Peyer's patch (tissue), 4 donors: ENCODE results near the gene SGMS2. TPM values are rescaled to one million over a fixed set of nuclear protein-coding genes. Genes with fewer than 3 reads are reported as not detected.

ENCODE experiments used
- DNase-seq, 3 donors: peaks; one replicate each; pipeline ENCODE4 v3.0.0-alpha.2; 2017 to 2019
- H3K27ac ChIP-seq, 4 donors: fragments of 200-600 bp; sonication (generic); one replicate each; pipeline ENCODE4 v1.5.1; 2016 to 2019
- H3K27me3 ChIP-seq, 2 donors: fragments of 200-600 bp; sonication (generic); one replicate each; pipeline ENCODE4 v1.5.1; 2019
- H3K36me3 ChIP-seq, 3 donors: fragments of 200-600 bp; sonication (generic); one replicate each; pipeline ENCODE4 v1.5.1; 2016 to 2019
- H3K4me1 ChIP-seq, 4 donors: fragments of 200-600 bp; sonication (generic); one replicate each; pipeline ENCODE4 v1.5.1; 2016 to 2019
- H3K4me3 ChIP-seq, 4 donors: fragments of 200-600 bp; sonication (generic); 1 replicate in 3 of 4; 2 replicates in 1 of 4; pipeline ENCODE4 v1.5.1; 2016 to 2019; ENCODE audit warnings: mild to moderate bottlenecking in 1 of 4
- H3K9me3 ChIP-seq, 4 donors: fragments of 200-600 bp; sonication (generic); one replicate each; pipeline ENCODE4 v1.5.1; 2016 to 2019; ENCODE audit warnings: mild to moderate bottlenecking in 1 of 4
- POLR2A ChIP-seq, 2 donors: fragments of 450-650 bp; IDR thresholded peaks; one replicate each; pipeline ENCODE4 v1.5.1; 2017; ENCODE audit warnings: antibody characterized with exemption in 2 of 2, mild to moderate bottlenecking in 2 of 2, moderate library complexity in 2 of 2
- total RNA-seq, 4 donors: library from RNA; depleted of rRNA; stranded (reverse); fragments of >200 nt; gene quantifications; one replicate each; pipeline ENCODE4 v1.1.0, GENCODE V29; 2016
- TF ChIP-seq, protein P1 (sequence below), 6 experiments: fragments of 450-650 bp in 4 of 6; fragments of 200-600 bp in 2 of 6; sonication (generic) in 1 of 6; IDR thresholded peaks; one replicate each; pipeline ENCODE4 v1.5.1; 2017 to 2019; ENCODE audit warnings: antibody characterized with exemption in 6 of 6, mild to moderate bottlenecking in 3 of 6, moderate library complexity in 1 of 6

Gene SGMS2
- total RNA-seq, 4 donors from 2014 or later, result 40.4 to 350 (median 254) TPM

DNA sequence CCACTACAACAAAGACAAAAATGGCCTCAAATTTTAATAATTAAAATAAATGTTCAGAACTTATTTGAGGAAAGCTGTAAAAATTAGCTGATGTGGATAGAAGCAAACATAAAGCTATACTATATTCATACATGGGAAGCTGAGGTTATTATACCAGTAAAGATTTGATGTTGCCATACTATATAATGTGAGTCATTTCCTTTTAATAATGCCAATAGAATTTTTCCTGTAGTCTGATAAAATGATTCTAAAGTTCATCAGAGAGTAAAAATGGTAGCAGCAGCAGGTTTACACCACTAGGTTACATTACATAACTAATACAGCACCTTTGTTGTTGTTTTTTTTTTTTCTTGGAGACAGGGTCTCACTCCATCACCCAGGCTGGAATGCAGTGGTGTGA is 61.1 kb downstream of the SGMS2 start:
- no peak overlapping the region for H3K27ac ChIP-seq
- no peaks in the 10 kb centered on the region for H3K4me1 ChIP-seq
- no peak overlapping the region for H3K4me3 ChIP-seq
- DNase-seq, result no peak
- H3K9me3 ChIP-seq, result no peaks in the 10 kb centered on the region
- no peaks in the 10 kb centered on the region for H3K36me3 ChIP-seq
- TF ChIP-seq, protein P1, sequence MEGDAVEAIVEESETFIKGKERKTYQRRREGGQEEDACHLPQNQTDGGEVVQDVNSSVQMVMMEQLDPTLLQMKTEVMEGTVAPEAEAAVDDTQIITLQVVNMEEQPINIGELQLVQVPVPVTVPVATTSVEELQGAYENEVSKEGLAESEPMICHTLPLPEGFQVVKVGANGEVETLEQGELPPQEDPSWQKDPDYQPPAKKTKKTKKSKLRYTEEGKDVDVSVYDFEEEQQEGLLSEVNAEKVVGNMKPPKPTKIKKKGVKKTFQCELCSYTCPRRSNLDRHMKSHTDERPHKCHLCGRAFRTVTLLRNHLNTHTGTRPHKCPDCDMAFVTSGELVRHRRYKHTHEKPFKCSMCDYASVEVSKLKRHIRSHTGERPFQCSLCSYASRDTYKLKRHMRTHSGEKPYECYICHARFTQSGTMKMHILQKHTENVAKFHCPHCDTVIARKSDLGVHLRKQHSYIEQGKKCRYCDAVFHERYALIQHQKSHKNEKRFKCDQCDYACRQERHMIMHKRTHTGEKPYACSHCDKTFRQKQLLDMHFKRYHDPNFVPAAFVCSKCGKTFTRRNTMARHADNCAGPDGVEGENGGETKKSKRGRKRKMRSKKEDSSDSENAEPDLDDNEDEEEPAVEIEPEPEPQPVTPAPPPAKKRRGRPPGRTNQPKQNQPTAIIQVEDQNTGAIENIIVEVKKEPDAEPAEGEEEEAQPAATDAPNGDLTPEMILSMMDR (IDR thresholded peaks at IDR 0.05), result peak in 3 of 6 experiments; percentile 40 to 49 (median 44)
- TF ChIP-seq POLR2A (IDR thresholded peaks at IDR 0.05), result no peak
- H3K27me3 ChIP-seq, result no peaks in the 10 kb centered on the region

DNA sequence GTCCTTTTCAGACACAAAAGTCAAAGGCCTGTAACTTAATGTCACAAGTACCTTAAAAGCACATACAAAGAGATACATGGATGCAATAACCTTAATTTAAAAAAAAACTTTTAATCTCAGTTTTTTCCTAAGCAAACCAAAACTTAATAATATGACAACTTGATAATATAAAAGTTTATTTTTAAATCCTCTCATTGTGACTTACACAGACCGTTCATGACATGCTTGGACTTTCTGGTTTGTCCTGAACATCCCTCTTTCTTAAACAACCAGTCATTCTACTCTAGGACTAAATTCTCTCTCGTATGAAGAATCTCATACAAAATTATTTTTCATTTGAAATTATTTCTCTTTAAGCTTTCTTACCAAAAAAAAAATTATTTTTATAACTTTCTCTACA is 63.5 kb downstream of the SGMS2 start:
- no peak for DNase-seq
- TF ChIP-seq POLR2A (IDR thresholded peaks at IDR 0.05), result no peak
- TF ChIP-seq, protein P1 (IDR thresholded peaks at IDR 0.05), result no peak

DNA sequence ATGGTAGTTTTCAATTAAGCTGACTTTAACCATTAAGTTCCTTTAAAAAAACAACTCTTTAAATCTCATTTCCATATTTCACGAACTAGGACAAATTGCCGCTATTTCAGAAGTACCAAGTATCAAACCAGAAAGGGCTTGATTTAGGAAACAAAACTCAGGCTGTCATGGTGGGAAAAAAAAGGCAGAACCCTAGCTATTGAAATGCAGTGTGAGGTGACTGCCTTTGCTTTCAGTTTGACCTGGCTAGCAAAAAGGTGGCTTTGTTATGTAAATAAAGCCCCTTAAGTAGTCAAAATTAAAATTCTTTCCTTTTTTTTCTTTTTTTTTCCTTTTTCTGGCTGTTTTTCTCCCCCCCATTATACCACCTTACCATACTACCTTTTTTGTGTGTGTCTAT is 66.0 kb downstream of the SGMS2 start:
- no peaks in the 10 kb centered on the region for H3K4me1 ChIP-seq
- DNase-seq, result no peak
- no peaks in the 10 kb centered on the region for H3K9me3 ChIP-seq

More for the DNA sequence above, 63.5 kb downstream of the SGMS2 start:
- no peaks in the 10 kb centered on the region for H3K27me3 ChIP-seq
- no peaks in the 10 kb centered on the region for H3K9me3 ChIP-seq
- H3K27ac ChIP-seq, result no peak overlapping the region
- H3K36me3 ChIP-seq, result no peaks in the 10 kb centered on the region
- H3K4me1 ChIP-seq, result no peaks in the 10 kb centered on the region
- H3K4me3 ChIP-seq, result no peak overlapping the region

DNA sequence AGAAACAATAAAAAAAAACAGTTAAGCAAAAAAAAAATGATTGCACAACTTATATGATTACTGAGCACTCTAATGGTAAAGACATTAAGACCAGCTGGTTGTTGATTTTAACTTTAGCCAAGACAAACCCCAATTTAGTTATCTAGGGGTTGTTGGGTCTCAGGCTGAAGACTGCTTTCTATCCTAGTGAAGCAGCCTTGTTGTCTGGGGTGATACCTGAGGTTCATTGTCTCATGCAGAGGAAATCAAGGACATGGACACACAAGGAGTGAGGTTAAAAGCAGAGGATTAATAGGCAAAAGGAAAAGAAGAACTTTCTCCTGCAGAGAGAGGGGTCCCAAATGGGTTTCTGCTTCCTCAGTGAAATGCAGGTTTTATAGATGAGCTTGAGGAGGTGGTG is 66.6 kb downstream of the SGMS2 start:
- DNase-seq, result no peak
- no peaks in the 10 kb centered on the region for H3K9me3 ChIP-seq
- H3K36me3 ChIP-seq, result peaks cover 0 to 5% (median 0%) of the 10 kb centered on the region in 3 donors
- H3K4me1 ChIP-seq, result no peaks in the 10 kb centered on the region
- no peak for TF ChIP-seq POLR2A (IDR thresholded peaks at IDR 0.05)
- TF ChIP-seq, protein P1 (IDR thresholded peaks at IDR 0.05), result no peak
- no peaks in the 10 kb centered on the region for H3K27me3 ChIP-seq
- H3K4me3 ChIP-seq, result no peak overlapping the region
- H3K27ac ChIP-seq, result no peak overlapping the region

More for the DNA sequence above, 66.0 kb downstream of the SGMS2 start:
- H3K27ac ChIP-seq, result no peak overlapping the region
- TF ChIP-seq, protein P1 (IDR thresholded peaks at IDR 0.05), result no peak
- no peak for TF ChIP-seq POLR2A (IDR thresholded peaks at IDR 0.05)
- no peaks in the 10 kb centered on the region for H3K27me3 ChIP-seq
- H3K36me3 ChIP-seq, result peaks cover 0 to 5% (median 0%) of the 10 kb centered on the region in 3 donors
- H3K4me3 ChIP-seq, result no peak overlapping the region

DNA sequence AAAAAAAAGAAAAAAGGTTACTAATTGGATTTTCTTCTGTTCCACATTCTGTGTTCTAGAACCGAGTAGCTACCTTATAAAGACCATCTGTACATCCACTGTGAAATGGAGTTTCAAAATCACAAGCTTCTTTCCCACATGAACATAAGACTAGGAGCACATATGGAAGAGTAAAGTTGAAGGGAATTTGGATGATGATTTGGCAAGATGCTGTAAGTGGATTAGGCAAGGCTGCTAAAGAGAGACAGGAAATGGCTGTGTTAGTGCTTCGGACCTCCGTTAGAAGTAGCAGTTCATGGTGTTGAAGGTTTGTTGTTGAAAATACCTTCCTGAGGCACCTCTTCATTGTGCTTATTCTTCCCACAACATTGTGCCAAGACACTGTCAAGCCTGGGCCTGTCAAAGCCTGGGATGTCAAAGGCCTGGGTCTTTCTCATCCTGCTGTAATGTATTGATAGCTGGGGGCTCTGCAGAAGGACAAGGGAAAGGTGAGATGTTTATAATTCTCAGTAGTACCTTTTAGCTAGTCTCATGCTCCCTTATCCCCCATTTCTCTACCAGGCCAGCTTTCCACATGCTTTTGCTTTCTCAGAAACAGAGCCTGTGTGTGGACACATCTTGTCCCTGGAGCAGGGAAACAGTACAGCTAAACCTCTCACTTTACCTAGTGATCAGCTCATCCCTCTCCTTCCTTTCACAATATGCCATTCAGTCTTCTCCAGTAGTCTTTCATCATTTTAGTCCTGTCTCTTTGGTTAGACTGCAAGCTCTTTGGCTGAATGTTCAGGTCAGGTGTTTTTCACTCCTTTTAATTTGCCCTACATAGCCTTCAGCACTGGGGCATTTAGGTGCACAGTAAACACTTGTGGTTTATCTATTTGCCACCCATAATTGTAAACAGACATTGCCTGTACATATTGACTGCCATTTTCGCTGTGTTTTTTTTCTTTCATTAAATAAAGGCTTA is 68.7 kb downstream of the SGMS2 start:
- peaks cover 0 to 5% (median 0%) of the 10 kb centered on the region in 3 donors for H3K36me3 ChIP-seq
- TF ChIP-seq, protein P1 (IDR thresholded peaks at IDR 0.05), result no peak
- TF ChIP-seq POLR2A (IDR thresholded peaks at IDR 0.05), result no peak
- H3K27ac ChIP-seq, result no peak overlapping the region
- no peaks in the 10 kb centered on the region for H3K27me3 ChIP-seq
- no peaks in the 10 kb centered on the region for H3K9me3 ChIP-seq
- H3K4me3 ChIP-seq, result no peak overlapping the region
- DNase-seq, result no peak
- H3K4me1 ChIP-seq, result no peaks in the 10 kb centered on the region
